Stomach (tissue), 4 donors: ENCODE results near the gene FBXL17.

ENCODE experiments used
- CTCF ChIP-seq, 7 experiments: fragments of 450-650 bp in 4 of 7; fragments of 200-600 bp in 3 of 7; sonication (generic) in 3 of 7; IDR thresholded peaks; one replicate each; pipeline ENCODE4 v1.5.1; 2016 to 2019; ENCODE audit warnings: antibody characterized with exemption in 7 of 7, control low read depth in 2 of 7, mild to moderate bottlenecking in 1 of 7
- EP300 ChIP-seq: sonication (generic); formaldehyde crosslinking; IDR thresholded peaks from one replicate; pipeline ENCODE4 v1.6.1; 2017; ENCODE audit warnings: antibody characterized with exemption
- POLR2A ChIP-seq, 4 donors: fragments of 450-650 bp; IDR thresholded peaks; one replicate each; pipeline ENCODE4 v1.6.1; 2016; ENCODE audit warnings: antibody characterized with exemption in 4 of 4, control low read depth in 2 of 4, mild to moderate bottlenecking in 1 of 4, moderate library complexity in 1 of 4
- POLR2AphosphoS5 ChIP-seq, 3 donors: sonication (generic); formaldehyde crosslinking; IDR thresholded peaks; one replicate each; pipeline ENCODE4 v1.6.1; 2016; ENCODE audit warnings: antibody characterized with exemption in 3 of 3

- TF ChIP-seq CTCF (IDR thresholded peaks at IDR 0.05) (no peak), EP300 (no peak), POLR2A (IDR thresholded peaks at IDR 0.05) (no peak), POLR2AphosphoS5 (IDR thresholded peaks at IDR 0.05) (no peak)
Observed at GRCh38 chr5:107876906-107877305, 505.0 kb downstream of the FBXL17 start.
